GM18951 (cell line): ENCODE measurements around the gene PTGES.
A peak's percentile ranks its signal among the peaks of the same experiment; 100 is the strongest.

Experiments used
- POLR2A ChIP-seq: IDR thresholded peaks from 4 replicates; pipeline ENCODE4 v1.6.1; 2011; ENCODE audit warnings: mild to moderate bottlenecking; ENCODE audit not compliant: insufficient read length, insufficient read depth; ENCODE audit errors: extremely low read depth
- in situ Hi-C: fragments of 300-500 bp; cut with MboI; formaldehyde crosslinking; loops from one replicate; pipeline ENCODE4 v1.12.0; 2022; ENCODE audit warnings: low sequenced_read_pairs, mixed read lengths, inconsistent platforms; ENCODE audit not compliant: unreplicated experiment

PTGES gene

DNA sequence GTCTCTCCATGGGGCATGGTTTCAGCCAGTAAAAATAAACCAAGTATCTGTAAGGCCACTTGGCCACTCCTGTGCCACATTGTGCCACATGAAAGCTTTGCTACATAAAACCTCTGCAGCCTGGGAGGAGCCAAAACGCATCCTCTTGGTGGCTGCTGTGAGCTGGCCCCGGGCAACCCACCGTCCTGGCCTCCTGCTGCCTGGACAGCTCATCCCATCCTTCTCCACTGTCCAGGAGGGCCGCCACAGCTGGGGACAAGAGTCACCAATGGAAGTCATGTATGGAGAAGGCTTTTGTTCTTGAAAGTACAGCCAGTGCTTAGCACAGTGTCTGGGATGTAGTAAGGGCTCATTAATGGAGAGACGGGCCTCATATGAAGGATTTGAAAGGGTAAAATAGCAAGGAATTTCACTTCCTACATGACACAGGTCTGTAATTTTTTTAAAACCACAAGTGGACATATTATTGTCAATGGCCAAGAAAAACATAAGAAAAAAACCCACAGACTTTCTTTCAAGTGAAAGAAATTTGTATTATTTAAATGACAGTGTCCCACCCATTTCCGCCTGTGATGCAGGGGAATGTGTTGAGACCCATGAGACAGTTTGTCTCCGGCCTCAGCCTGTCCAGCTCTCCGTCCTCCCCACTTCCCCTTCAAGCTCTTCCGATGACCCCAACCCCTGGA lies 6.6 kb downstream of the PTGES start:
- no peak for TF ChIP-seq POLR2A
- in situ Hi-C loops, result no loop called here

DNA sequence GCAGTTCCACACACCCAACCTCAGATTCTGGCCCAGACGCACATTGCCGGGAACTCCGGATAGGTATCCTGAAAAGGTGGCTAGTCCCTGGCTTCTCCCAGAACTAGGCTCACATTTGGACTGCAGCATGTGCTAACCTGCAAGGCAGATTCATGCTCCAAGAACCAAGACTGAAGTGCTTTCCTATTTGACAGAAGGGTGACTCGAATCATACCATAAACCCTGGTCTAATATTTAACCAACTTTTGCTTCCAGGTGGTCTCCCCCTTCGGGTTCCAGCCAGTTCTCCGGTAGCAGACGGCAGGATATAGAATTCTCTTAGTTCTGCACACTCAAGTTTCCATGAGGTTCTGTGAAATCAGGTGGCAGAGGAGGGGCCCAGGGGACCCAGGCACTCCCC lies 7.6 kb downstream of the PTGES start:
- TF ChIP-seq POLR2A, result no peak
- in situ Hi-C loops, result no loop called here

DNA sequence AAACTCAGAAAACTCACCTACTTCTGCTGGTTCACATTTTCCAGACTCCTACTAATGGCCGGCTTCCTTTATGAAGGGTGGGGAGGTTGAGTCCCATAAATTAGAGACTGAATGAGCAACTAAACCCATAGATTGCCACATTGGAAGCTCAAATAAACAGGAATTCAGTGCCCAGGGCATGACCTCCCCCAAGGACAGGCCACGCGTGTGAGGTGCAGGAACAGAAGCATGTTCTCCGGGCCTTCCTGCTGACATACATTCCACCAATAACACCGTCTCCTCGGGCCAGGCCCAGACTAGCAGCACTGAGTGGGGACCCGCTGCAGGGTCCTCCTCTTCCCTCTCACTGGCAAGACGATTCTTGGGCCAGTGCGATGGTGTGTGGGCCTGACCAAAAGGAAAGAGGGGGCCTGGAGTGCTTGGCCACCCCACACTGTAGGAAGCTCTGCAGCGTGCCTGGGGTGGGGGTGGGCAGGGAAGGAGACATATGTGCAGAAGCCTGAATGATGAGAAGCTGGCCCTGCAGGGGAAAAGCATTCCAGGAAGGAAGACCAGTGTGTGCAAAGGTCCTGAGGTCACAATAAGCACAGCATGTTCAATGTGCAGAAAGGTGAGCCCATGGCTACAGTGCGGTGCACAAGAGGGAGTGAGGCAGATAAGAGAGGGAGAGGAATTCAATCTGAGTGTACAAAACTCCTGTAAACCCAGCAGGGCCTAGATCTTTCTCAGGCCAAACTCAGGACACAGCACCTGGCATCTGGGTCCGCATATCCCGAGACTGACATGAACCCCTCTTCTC lies 12.0 kb downstream of the PTGES start:
- no peak for TF ChIP-seq POLR2A
- in situ Hi-C loops, result no loop called here

DNA sequence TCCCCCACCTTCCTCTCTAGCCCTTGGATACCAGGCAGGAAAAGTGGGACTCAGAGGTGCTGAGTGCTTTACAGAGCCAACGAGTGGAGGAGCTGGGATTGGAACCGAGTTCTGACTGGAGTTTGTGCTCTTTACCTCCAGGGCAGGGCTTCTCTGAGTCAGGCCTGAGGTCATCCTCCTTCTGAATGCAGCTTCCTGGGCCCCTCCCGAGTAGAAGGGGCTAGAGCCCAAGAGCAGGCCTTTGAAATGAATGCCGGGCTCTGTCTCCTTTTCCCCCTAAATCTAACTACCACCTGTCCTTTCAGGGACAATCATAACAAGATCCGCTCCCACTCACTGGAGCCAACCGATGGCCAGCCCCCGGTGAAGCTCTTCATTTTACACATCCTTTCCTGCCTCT lies 12.7 kb downstream of the PTGES start:
- in situ Hi-C loops, result no loop called here
- TF ChIP-seq POLR2A, result no peak

DNA sequence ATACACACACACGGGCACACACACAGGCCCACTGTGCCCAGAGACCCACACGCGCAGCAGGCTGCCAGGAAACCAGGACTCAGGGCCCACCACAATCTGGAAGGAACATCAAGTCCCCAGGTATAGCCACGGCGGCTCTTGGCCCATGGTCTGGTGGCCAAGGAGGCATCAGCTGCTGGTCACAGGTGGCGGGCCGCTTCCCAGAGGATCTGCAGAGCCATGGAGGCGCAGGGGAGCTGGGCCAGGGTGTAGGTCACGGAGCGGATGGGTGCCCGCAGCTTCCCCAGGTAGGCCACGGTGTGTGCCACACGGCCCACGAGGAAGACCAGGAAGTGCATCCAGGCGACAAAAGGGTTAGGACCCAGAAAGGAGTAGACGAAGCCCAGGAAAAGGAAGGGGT lies 13.4 kb downstream of the PTGES start:
- no peak for TF ChIP-seq POLR2A
- in situ Hi-C loops, result no loop called here

DNA sequence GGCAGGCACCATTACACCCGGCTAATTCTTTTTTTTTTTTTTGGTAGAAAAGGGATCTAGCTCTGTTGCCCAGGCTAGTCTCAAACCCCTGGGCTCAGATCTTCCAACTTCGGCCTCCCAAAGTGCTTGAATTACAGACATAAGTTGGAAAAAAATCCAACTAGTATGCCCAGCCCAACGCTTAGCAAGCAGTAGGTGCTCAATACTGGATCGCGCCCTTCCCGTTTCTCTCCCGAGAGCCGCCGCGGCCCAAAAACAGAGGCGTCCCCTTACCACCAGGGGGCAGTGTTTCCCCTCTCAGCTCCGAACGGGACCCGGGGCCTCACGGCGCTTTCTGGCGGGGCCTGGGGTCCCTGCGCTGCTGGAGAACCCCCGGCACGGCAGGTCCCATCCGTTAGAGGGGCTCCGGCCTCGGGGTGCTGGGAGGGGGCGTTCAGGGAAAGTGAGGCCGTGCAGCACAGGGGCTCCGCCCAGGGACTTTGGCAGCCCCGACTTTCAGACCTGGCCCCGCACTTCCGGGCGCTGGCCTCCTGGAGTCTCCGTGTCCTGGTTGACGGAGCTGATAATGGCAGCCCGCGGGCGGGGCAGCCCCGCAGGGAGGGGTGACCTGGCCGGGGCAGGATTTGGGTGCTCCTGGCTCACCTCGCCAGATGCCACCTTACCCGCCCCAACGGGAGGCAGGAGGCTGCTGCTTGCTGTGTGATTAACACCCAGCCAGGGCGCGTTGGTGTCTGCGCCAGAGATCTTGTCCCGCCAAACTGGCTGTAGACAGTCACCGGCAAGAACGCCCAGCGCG lies 15.2 kb downstream of the PTGES start:
- in situ Hi-C loops, result no loop called here
- peak; percentile 35 for TF ChIP-seq POLR2A

DNA sequence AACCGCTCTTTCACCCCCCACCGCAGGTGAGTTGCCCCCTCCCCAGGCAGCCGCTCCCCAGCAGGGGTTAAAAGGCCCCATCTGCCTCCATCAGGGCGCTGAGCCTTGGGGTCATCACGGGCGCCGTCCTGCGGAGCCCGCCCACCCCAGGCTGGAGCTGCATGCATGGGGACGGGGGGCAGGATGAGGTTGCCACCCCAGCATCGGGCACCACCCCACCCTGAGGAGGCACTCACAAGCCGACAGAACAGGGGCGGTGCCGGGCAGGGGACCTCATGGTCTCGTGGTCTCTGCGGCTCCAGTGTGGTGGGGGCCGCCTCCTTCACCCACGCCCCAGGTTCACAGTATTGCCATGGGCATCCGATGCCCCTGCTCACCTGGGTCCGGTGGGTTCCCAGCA lies 16.5 kb downstream of the PTGES start:
- in situ Hi-C loops, result no loop called here
- no peak for TF ChIP-seq POLR2A

DNA sequence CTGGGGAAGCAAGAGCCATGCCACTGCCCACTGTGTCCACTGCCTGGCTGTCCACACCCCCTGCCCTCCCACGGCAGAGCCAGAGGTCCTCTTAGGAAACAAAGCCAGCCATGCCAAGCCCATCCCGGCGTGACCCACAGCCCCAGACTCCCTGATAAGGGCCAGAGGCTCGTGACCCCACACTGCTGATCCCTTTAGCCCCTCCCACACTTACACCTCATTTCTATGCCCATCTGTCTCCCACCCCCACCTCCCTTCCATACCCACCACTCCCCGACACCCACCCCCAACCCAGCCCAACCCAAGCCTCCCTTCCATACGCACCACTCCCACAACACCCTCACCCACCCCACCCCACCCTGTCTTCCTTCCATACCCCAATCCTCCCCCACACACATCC lies 17.3 kb downstream of the PTGES start:
- in situ Hi-C loops, result no loop called here

DNA sequence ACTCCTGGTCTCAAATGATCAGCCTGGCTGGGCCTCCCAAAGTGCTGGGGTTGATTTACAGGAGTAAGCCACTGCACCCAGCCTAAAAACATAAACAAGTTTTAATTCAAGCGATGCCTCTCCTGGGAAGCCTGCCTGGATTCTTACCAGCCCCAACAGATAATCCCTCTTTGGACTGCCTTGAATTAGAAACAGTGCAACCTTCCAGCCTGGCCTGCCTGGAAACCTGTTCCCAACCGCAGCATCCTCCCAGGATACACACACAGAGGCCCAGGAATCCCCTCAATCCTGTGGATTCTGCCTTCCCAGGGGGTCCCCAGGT lies 19.2 kb downstream of the PTGES start:
- in situ Hi-C loops, result loop anchor here (5.0 kb wide), 1 partner anchor 49 kb away; no protein-coding TSS in a partner anchor
- no peak for TF ChIP-seq POLR2A

More for the DNA sequence above, 17.3 kb downstream of the PTGES start:
- TF ChIP-seq POLR2A, result no peak

DNA sequence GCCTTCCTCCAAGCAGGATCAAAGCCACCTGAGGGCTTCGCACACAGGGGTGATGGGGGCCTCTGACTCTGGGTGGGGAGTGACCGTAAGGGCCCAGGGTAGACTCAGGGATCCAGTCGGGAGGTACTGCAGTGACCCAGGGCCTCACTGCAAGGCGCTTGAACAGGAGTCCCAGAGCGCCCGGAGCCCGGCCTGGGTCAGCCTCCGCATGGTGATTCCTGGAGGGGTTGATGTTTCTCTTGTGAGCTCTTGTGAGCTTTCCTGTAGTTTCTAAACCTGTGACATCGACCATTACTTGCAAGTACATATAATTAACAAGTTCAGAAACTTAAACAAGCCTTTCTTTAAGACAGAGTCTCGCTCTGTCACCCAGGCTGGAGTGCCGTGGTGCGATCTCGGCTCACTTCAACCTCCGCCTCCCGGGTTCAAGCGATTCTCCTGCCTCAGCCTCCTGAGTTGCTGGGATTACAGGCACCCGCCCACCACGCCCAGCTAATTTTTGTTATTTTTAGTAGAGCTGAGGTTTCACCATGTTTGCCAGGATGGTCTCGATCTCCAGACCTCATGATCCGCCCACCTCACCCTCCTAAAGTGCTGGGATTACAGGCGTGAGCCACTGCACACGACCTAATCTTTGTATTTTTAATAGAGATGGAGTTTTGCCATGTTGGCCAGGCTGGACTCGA lies 19.8 kb downstream of the PTGES start:
- TF ChIP-seq POLR2A, result no peak
- in situ Hi-C loops, result loop anchor here (5.0 kb wide), 1 partner anchor 49 kb away; no protein-coding TSS in a partner anchor

DNA sequence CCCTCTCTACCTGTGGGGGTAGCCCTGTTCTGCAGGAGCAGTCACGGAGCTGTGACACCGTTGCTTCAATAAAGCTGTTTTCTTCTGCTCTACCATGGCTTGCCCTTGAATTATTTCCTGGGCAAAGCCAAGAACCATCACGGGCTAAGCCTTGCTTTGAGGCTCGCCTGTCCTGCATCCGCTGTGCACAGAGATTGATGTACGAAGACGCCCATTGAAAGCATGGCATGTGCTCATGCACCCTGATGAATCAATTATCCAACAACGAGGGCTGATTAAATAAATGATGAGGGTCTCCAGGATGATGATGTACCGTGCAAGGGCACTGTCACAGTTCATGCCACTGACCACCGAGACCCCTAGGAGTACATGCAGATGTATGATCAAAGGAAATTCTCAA lies 20.7 kb downstream of the PTGES start:
- no peak for TF ChIP-seq POLR2A
- in situ Hi-C loops, result loop anchor here (5.0 kb wide), 1 partner anchor 50 kb away; no protein-coding TSS in a partner anchor

DNA sequence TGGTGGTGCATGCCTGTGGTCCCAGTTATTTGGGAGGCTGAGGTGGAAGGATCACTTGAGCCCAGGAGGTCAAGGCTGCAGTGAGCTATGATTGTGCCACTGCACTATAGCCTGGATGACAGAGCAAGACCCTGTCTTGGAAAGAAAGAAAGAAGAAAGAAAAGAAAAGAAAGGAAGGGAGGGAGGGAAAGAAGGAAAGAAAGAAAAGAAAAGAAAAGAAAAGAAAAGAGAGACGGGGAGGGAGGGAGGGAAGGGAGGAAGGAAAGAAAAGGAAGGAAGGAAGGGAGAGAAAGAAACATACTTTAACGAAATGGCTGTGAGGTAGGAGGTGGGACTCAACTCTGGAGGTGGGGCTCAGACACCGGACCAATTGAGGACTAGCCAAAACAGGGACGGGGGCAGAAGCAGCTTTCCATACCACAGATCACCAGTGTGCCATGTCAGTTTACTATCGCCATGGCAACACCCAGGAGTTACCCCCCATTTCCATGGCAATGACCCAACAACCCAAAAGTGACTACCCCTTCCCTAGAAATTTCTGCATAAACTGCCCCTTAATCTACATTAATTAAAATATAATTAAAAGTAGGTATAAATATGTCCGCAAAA lies 21.3 kb downstream of the PTGES start:
- no peak for TF ChIP-seq POLR2A
- in situ Hi-C loops, result loop anchor here (5.0 kb wide), 1 partner anchor 51 kb away; no protein-coding TSS in a partner anchor
